Peyer's patch (tissue), 4 donors: Measurements from ENCODE around the gene ZNHIT1.
A peak's percentile ranks its signal among the peaks of the same experiment; 100 is the strongest.

Experiments
- CTCF ChIP-seq, 6 experiments: fragments of 450-650 bp in 4 of 6; fragments of 200-600 bp in 2 of 6; sonication (generic) in 1 of 6; IDR thresholded peaks; one replicate each; pipeline ENCODE4 v1.5.1; 2017 to 2019; ENCODE audit warnings: antibody characterized with exemption in 6 of 6, mild to moderate bottlenecking in 3 of 6, moderate library complexity in 1 of 6
- POLR2A ChIP-seq, 2 donors: fragments of 450-650 bp; IDR thresholded peaks; one replicate each; pipeline ENCODE4 v1.5.1; 2017; ENCODE audit warnings: antibody characterized with exemption in 2 of 2, mild to moderate bottlenecking in 2 of 2, moderate library complexity in 2 of 2

GRCh38 chr7:101245147-101245668 lies 27.2 kb downstream of the ZNHIT1 start:
- TF ChIP-seq CTCF (IDR thresholded peaks at IDR 0.05) = no peak
- peak in 1 of 2 donors; percentile 6 for TF ChIP-seq POLR2A (IDR thresholded peaks at IDR 0.05)
